HepG2 (cell line): Measurements from ENCODE around the gene GRIK4. TPM values are rescaled to one million over a fixed set of nuclear protein-coding genes. Genes with fewer than 3 reads are reported as not detected.

ENCODE experiments used
- AGO2 ChIP-seq: fragments of 200-400 bp; formaldehyde crosslinking; optimal IDR thresholded peaks from 2 replicates; pipeline ENCODE3; 2017; ENCODE audit warnings: mild to moderate bottlenecking, low read depth, low read length, moderate library complexity
- CENPT ChIP-seq: sonication (generic); formaldehyde crosslinking; IDR thresholded peaks from 2 replicates; pipeline ENCODE4 v1.8.0; 2022; ENCODE audit warnings: low read depth, mild to moderate bottlenecking, moderate library complexity, missing genetic modification reagents
- DPF2 ChIP-seq: sonication (generic); formaldehyde crosslinking; IDR thresholded peaks from 2 replicates; pipeline ENCODE4 v1.4.0; 2020; ENCODE audit warnings: mild to moderate bottlenecking, low read depth, missing genetic modification reagents, borderline replicate concordance
- MATR3 ChIP-seq: sonication (generic); formaldehyde crosslinking; IDR thresholded peaks from 2 replicates; pipeline ENCODE4 v1.4.0; 2020; ENCODE audit warnings: missing genetic modification reagents
- MTA1 ChIP-seq: sonication (generic); formaldehyde crosslinking; IDR thresholded peaks from 2 replicates; pipeline ENCODE4 v1.4.0; 2020; ENCODE audit warnings: missing genetic modification reagents, mild to moderate bottlenecking, borderline replicate concordance
- NFATC3 ChIP-seq: sonication (generic); formaldehyde crosslinking; IDR thresholded peaks from 2 replicates; pipeline ENCODE4 v1.5.1; 2020; ENCODE audit warnings: mild to moderate bottlenecking, missing genetic modification reagents
- RFXAP ChIP-seq: sonication (generic); formaldehyde crosslinking; IDR thresholded peaks from 2 replicates; pipeline ENCODE4 v1.4.0; 2020; ENCODE audit warnings: missing genetic modification reagents, borderline replicate concordance
- ZBTB21 ChIP-seq: sonication (generic); formaldehyde crosslinking; IDR thresholded peaks from 2 replicates; pipeline ENCODE4 v1.4.0; 2020; ENCODE audit warnings: missing genetic modification reagents
- ZBTB38 ChIP-seq: sonication (generic); formaldehyde crosslinking; IDR thresholded peaks from 2 replicates; pipeline ENCODE4 v1.5.1; 2020; ENCODE audit warnings: mild to moderate bottlenecking, missing genetic modification reagents
- ZBTB8A ChIP-seq: sonication (generic); formaldehyde crosslinking; IDR thresholded peaks from 2 replicates; pipeline ENCODE4 v1.4.0; 2020; ENCODE audit warnings: mild to moderate bottlenecking, low read depth, missing genetic modification reagents, borderline replicate concordance
- ZC3H13 ChIP-seq: sonication (generic); formaldehyde crosslinking; IDR thresholded peaks from 2 replicates; pipeline ENCODE4 v1.8.1; 2023; ENCODE audit warnings: mild to moderate bottlenecking, missing genetic modification reagents, moderate library complexity
- ZMYM2 ChIP-seq: sonication (generic); formaldehyde crosslinking; IDR thresholded peaks from 2 replicates; pipeline ENCODE4 v1.8.0; 2022; ENCODE audit warnings: mild to moderate bottlenecking, missing genetic modification reagents
- ZNF138 ChIP-seq: sonication (generic); formaldehyde crosslinking; IDR thresholded peaks from 2 replicates; pipeline ENCODE4 v1.5.0; 2020; ENCODE audit warnings: mild to moderate bottlenecking, low read depth, missing genetic modification reagents
- ZNF234 ChIP-seq: sonication (generic); formaldehyde crosslinking; conservative IDR thresholded peaks from 2 replicates; pipeline ENCODE4 v1.5.1; 2020; ENCODE audit warnings: mild to moderate bottlenecking, missing genetic modification reagents
- ZNF296 ChIP-seq: sonication (generic); formaldehyde crosslinking; conservative IDR thresholded peaks from 2 replicates; pipeline ENCODE4 v1.5.0; 2020; ENCODE audit warnings: mild to moderate bottlenecking, missing genetic modification reagents
- ZNF30 ChIP-seq: sonication (generic); formaldehyde crosslinking; IDR thresholded peaks from 2 replicates; pipeline ENCODE4 v1.5.0; 2020; ENCODE audit warnings: mild to moderate bottlenecking, missing genetic modification reagents
- ZNF558 ChIP-seq: sonication (generic); formaldehyde crosslinking; IDR thresholded peaks from 2 replicates; pipeline ENCODE4 v1.9.0; 2022; ENCODE audit warnings: mild to moderate bottlenecking, missing genetic modification reagents, borderline replicate concordance
- ZNF629 ChIP-seq: sonication (generic); formaldehyde crosslinking; conservative IDR thresholded peaks from 2 replicates; pipeline ENCODE4 v1.5.0; 2020; ENCODE audit warnings: missing genetic modification reagents
- ZNF75D ChIP-seq: sonication (generic); formaldehyde crosslinking; IDR thresholded peaks from 2 replicates; pipeline ENCODE4 v1.8.1; 2023; ENCODE audit warnings: missing genetic modification reagents, mild to moderate bottlenecking, borderline replicate concordance
- ZNF841 ChIP-seq: sonication (generic); formaldehyde crosslinking; IDR thresholded peaks from 2 replicates; pipeline ENCODE4 v1.8.1; 2023; ENCODE audit warnings: missing genetic modification reagents, borderline replicate concordance
- ZSCAN25 ChIP-seq: sonication (generic); formaldehyde crosslinking; IDR thresholded peaks from 2 replicates; pipeline ENCODE4 v1.8.0; 2022; ENCODE audit warnings: mild to moderate bottlenecking, missing genetic modification reagents
- polyA plus RNA-seq, 8 experiments: library from polyadenylated mRNA; depleted of rRNA in 3 of 8; stranded (reverse) in 7 of 8; unstranded in 1 of 8; fragments of >200 nt; fragmentation: Illumina TruSeq in 4 of 8; extraction: Trizol in 4 of 8; gene quantifications; 2 replicates each; pipeline versions ENCODE4 v1.2.1 to v1.2.3, GENCODE V29; 2011 to 2016; ENCODE audit warnings: low read depth in 4 of 8, missing spikeins in 1 of 8, mixed read lengths in 1 of 8; ENCODE audit not compliant: insufficient read depth in 1 of 8
- total RNA-seq, 5 experiments: library from RNA; depleted of rRNA; stranded (reverse); fragments of >200 nt; fragmentation: Illumina TruSeq; extraction: Trizol; gene quantifications; 2 replicates each; pipeline ENCODE4 v1.2.3, GENCODE V29; 2016; ENCODE audit warnings: low read depth in 1 of 5
- TF ChIP-seq, protein P1 (sequence below): sonication (generic); formaldehyde crosslinking; IDR thresholded peaks from 2 replicates; pipeline ENCODE4 v1.4.0; 2020; ENCODE audit warnings: missing genetic modification reagents
- TF ChIP-seq, protein P2 (sequence below): sonication (generic); formaldehyde crosslinking; IDR thresholded peaks from 2 replicates; pipeline ENCODE4 v1.4.0; 2020; ENCODE audit warnings: missing genetic modification reagents
- TF ChIP-seq, protein P3 (sequence below): sonication (generic); IDR thresholded peaks from 2 replicates; pipeline ENCODE4 v1.6.1; 2016; ENCODE audit warnings: low read depth, borderline replicate concordance

Gene GRIK4
- total and polyA plus RNA-seq, 2 of the 13 experiments (the other 11 are each of a cell fraction or from before 2014, with no cell fraction given) = 0.04 to 0.07 TPM

DNA sequence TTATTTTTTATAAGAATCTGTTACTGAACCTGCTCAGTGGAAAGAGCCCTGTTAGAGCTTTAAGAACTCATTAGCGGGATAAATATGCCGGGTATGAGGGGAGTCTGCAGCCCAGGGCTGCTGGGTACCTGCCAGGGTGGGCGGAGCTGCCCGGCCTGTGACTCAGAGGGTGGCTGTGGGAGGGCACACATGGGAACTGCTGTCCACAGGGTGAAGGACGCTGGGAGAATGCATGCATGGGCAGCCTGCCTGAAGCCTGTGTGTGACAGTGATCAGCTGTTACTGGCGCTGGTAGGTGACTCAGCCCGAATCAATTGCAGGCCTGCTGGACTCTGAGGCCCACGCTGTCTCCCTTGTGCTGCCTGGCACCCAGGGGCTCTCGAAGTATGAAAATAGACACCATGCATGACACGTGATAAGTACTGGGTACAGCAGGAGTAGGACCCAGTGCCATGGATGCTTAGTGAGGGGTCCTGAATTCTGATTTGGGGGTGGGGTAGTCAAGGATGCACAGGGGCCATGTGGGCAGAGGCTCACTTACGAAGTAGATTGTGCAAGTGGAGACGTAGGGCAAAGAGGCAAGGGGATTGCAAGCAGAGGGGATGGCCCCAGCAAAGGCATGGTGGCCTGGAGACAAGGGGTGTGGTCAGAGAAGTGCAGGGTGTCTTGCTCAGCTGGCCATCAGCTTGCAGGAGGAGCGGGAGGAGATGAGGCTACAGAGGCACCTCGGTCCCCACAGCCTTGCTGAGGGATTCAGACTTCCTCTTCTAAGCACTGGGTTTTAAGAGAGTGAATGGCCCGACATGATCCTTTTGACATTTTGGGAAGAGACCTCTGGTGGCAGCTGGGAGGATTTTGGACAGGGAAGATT is 36.5 kb downstream of the GRIK4 start (continued):
- TF ChIP-seq NFATC3 (no peak), ZBTB21 (CRISPR knock-in tag) (no peak), ZNF138 (0 out of 2 replicates have a peak, but pooled peaks have one; percentile 43), CENPT (CRISPR knock-in tag) (no peak), ZNF234 (CRISPR knock-in tag) (no peak), MTA1 (CRISPR knock-in tag) (0 out of 2 replicates have a peak, but pooled peaks have one; percentile 72), ZNF30 (CRISPR knock-in tag) (no peak), ZNF558 (CRISPR knock-in tag) (no peak), ZBTB8A (CRISPR knock-in tag) (no peak), ZMYM2 (CRISPR knock-in tag) (no peak), RFXAP (CRISPR knock-in tag) (no peak), DPF2 (CRISPR knock-in tag) (peak; percentile 35; the same call in 1 of the 2 replicates), ZSCAN25 (CRISPR knock-in tag) (peak; percentile 49; the same call in 1 of the 2 replicates), ZBTB38 (CRISPR knock-in tag) (no peak), MATR3 (no peak), ZNF629 (no peak), AGO2 (no peak), ZNF841 (CRISPR knock-in tag) (no peak), ZNF75D (CRISPR knock-in tag) (no peak), ZNF296 (CRISPR knock-in tag) (no peak), ZC3H13 (CRISPR knock-in tag) (no peak)
- TF ChIP-seq, protein P1, sequence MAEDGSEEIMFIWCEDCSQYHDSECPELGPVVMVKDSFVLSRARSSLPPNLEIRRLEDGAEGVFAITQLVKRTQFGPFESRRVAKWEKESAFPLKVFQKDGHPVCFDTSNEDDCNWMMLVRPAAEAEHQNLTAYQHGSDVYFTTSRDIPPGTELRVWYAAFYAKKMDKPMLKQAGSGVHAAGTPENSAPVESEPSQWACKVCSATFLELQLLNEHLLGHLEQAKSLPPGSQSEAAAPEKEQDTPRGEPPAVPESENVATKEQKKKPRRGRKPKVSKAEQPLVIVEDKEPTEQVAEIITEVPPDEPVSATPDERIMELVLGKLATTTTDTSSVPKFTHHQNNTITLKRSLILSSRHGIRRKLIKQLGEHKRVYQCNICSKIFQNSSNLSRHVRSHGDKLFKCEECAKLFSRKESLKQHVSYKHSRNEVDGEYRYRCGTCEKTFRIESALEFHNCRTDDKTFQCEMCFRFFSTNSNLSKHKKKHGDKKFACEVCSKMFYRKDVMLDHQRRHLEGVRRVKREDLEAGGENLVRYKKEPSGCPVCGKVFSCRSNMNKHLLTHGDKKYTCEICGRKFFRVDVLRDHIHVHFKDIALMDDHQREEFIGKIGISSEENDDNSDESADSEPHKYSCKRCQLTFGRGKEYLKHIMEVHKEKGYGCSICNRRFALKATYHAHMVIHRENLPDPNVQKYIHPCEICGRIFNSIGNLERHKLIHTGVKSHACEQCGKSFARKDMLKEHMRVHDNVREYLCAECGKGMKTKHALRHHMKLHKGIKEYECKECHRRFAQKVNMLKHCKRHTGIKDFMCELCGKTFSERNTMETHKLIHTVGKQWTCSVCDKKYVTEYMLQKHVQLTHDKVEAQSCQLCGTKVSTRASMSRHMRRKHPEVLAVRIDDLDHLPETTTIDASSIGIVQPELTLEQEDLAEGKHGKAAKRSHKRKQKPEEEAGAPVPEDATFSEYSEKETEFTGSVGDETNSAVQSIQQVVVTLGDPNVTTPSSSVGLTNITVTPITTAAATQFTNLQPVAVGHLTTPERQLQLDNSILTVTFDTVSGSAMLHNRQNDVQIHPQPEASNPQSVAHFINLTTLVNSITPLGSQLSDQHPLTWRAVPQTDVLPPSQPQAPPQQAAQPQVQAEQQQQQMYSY (CRISPR knock-in tag) = no peak
- TF ChIP-seq, protein P2, sequence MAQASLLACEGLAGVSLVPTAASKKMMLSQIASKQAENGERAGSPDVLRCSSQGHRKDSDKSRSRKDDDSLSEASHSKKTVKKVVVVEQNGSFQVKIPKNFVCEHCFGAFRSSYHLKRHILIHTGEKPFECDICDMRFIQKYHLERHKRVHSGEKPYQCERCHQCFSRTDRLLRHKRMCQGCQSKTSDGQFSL (CRISPR knock-in tag) = no peak
- TF ChIP-seq, protein P3, sequence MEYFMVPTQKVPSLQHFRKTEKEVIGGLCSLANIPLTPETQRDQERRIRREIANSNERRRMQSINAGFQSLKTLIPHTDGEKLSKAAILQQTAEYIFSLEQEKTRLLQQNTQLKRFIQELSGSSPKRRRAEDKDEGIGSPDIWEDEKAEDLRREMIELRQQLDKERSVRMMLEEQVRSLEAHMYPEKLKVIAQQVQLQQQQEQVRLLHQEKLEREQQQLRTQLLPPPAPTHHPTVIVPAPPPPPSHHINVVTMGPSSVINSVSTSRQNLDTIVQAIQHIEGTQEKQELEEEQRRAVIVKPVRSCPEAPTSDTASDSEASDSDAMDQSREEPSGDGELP = peak; percentile 100
